Keratinocyte (primary cell): Measurements from ENCODE around the gene MTSS2.

Experiments used
- CTCF ChIP-seq, 3 experiments: IDR thresholded peaks in 1 of 3; conservative IDR thresholded peaks in 1 of 3; optimal IDR thresholded peaks in 1 of 3; 2 replicates in 2 of 3; 3 replicates in 1 of 3; pipeline versions ENCODE3 to v1.5.1; 2011; ENCODE audit warnings: low read length in 3 of 3, mild to moderate bottlenecking in 3 of 3, moderate library complexity in 2 of 3, control low read depth in 1 of 3, inconsistent platforms in 1 of 3; ENCODE audit not compliant: insufficient read depth in 2 of 3; ENCODE audit errors: extremely low read depth in 1 of 3
- EZH2 ChIP-seq: IDR thresholded peaks from one replicate; pipeline ENCODE4 v1.6.1; 2012; ENCODE audit warnings: inconsistent platforms, mild to moderate bottlenecking, low read length, moderate library complexity

DNA sequence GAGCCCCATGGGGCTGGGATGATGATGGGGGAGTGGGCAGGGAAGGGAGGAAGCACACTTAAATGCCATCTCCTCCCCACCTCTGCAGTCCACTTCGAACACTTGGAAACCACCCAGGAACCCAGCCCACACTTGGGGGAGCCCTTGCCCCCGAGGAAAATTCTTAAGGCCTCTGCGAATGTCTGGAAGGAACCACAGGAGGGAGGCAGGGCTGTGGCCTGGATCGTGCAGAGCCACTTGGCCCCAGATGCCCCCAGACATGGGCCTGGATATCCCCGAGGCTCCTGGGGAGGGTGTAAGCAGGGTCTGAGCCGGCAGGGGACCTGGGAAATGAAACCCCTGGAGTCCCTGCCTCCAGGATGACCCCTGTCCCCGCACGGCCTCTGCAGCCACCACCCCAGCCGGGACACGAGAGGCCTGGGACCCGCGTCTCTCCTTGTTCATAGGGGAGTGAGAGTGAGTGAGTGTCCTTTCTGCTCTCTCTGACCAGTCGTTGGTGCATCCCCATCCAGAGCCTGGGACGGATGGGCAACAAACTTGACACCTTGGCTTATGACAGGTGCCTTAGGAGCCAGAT, 11.8 kb upstream of the MTSS2 start:
- no peak for TF ChIP-seq CTCF (optimal IDR thresholded peaks at IDR 0.05 in 1 of 3, IDR thresholded peaks at IDR 0.05 in 1 of 3, conservative IDR thresholded peaks at IDR 0.05 in 1 of 3; ENCODE audit: extremely low read depth in 1 of 3, insufficient read depth in 2 of 3, low read length in 3 of 3)
- TF ChIP-seq EZH2, result no peak
